Vagina (tissue), 2 donors: Measurements from ENCODE around the gene CDC14B. TPM values are rescaled to one million over a fixed set of nuclear protein-coding genes. Genes with fewer than 3 reads are reported as not detected.

Experiments
- DNase-seq, 2 donors: peaks; one replicate each; pipeline ENCODE4 v3.0.0-alpha.2; 2017; ENCODE audit errors: extremely low spot score in 2 of 2
- H3K27ac ChIP-seq: fragments of 200-600 bp; sonication (generic); one replicate; pipeline ENCODE4 v1.5.1; 2019
- H3K27me3 ChIP-seq: fragments of 200-600 bp; sonication (generic); one replicate; pipeline ENCODE4 v1.5.1; 2019
- H3K36me3 ChIP-seq, 2 donors: fragments of 200-600 bp; sonication (generic); one replicate each; pipeline ENCODE4 v1.5.1; 2017 to 2019
- H3K4me1 ChIP-seq: fragments of 200-600 bp; sonication (generic); one replicate; pipeline ENCODE4 v1.5.1; 2019
- H3K4me3 ChIP-seq, 2 donors: fragments of 200-600 bp; sonication (generic); 1 replicate in 1 of 2; 2 replicates in 1 of 2; pipeline ENCODE4 v1.5.1; 2016 to 2019
- H3K9me3 ChIP-seq: fragments of 200-600 bp; sonication (generic); one replicate; pipeline ENCODE4 v1.5.1; 2019
- POLR2A ChIP-seq, 2 donors: fragments of 450-650 bp; IDR thresholded peaks; one replicate each; pipeline ENCODE4 v1.6.1; 2017; ENCODE audit warnings: antibody characterized with exemption in 2 of 2, mild to moderate bottlenecking in 2 of 2, moderate library complexity in 2 of 2
- POLR2AphosphoS5 ChIP-seq, 2 donors: sonication (generic); formaldehyde crosslinking; IDR thresholded peaks; one replicate each; pipeline ENCODE4 v1.9.0; 2017; ENCODE audit warnings: antibody characterized with exemption in 2 of 2, mild to moderate bottlenecking in 2 of 2, low read depth in 1 of 2; ENCODE audit not compliant: insufficient read depth in 1 of 2
- intact Hi-C: fragments of 100-400 bp; cut with DNase I; formaldehyde crosslinking; loops from one replicate; pipeline ENCODE4 v1.15.1; 2023
- total RNA-seq: library from RNA; depleted of rRNA; stranded (reverse); fragments of >200 nt; gene quantifications from one replicate; pipeline ENCODE4 v1.2.3, GENCODE V29; 2016
- TF ChIP-seq, protein P1 (sequence below), 3 experiments: fragments of 450-650 bp in 2 of 3; fragments of 200-600 bp in 1 of 3; sonication (generic) in 1 of 3; IDR thresholded peaks; one replicate each; pipeline ENCODE4 v1.5.1; 2017 to 2019; ENCODE audit warnings: antibody characterized with exemption in 3 of 3, mild to moderate bottlenecking in 2 of 3, moderate library complexity in 2 of 3

Gene CDC14B
- total RNA-seq, 1 donor from 2014 or later: 15.7 TPM

DNA sequence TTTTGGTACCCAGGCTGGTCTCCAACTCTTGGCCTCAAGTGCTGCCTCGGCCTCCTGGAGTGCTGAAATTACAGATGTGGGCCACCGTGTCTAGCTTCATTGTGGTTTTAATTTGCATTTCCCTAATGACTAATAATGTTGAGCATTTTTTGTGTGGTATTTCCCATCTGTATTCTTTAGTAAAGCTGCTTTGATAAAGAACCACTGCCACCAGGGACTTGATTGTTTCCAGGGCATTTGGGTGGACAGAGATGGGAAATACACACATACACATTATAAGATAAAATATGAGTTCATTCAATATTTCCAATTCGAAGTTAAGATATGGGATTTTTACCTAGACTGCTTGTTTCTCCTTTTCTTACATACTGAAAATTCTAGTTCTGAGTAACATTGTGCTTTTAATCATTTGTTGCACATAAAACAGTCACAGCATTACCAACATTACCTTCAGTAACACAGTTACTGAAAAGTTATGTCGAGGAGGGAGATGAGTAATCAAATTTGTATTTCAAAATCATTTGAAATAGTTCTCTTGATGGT, 140.7 kb downstream of the CDC14B start:
- Histone ChIP-seq H3K36me3 (peaks cover 0 to 6% of the 10 kb centered on the region in 2 donors), H3K9me3 (no peaks in the 10 kb centered on the region), H3K27me3 (no peaks in the 10 kb centered on the region), H3K4me3 (no peak overlapping the region), H3K27ac (no peak overlapping the region), H3K4me1 (no peaks in the 10 kb centered on the region)
- no peak for DNase-seq
- intact Hi-C loops: no loop called here
- TF ChIP-seq, protein P1, sequence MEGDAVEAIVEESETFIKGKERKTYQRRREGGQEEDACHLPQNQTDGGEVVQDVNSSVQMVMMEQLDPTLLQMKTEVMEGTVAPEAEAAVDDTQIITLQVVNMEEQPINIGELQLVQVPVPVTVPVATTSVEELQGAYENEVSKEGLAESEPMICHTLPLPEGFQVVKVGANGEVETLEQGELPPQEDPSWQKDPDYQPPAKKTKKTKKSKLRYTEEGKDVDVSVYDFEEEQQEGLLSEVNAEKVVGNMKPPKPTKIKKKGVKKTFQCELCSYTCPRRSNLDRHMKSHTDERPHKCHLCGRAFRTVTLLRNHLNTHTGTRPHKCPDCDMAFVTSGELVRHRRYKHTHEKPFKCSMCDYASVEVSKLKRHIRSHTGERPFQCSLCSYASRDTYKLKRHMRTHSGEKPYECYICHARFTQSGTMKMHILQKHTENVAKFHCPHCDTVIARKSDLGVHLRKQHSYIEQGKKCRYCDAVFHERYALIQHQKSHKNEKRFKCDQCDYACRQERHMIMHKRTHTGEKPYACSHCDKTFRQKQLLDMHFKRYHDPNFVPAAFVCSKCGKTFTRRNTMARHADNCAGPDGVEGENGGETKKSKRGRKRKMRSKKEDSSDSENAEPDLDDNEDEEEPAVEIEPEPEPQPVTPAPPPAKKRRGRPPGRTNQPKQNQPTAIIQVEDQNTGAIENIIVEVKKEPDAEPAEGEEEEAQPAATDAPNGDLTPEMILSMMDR (IDR thresholded peaks at IDR 0.05): no peak

DNA sequence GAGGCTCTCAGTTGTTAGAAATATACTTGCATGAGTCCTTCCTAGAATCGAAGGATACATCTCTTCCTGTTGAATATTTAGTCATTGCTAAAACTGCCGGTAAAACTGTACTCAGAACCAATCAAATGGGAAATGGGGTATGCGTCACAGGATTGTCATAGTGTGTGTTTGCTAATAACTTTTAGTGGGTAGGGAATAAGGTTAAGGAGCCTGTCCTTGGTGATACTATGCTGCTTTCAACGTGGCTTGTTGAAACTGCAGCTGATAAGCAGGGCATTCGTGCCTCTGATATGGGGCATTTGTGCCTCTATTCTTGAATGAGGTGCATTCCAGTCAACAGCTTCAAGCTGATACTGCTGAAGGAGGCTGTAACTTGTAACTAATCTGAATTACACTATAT, 143.1 kb downstream of the CDC14B start:
- no peaks in the 10 kb centered on the region for H3K27me3 ChIP-seq
- no peak for TF ChIP-seq POLR2A (IDR thresholded peaks at IDR 0.05)
- no peaks in the 10 kb centered on the region for H3K9me3 ChIP-seq
- no peaks in the 10 kb centered on the region for H3K4me1 ChIP-seq
- H3K36me3 ChIP-seq: peaks cover 0 to 14% of the 10 kb centered on the region in 2 donors
- H3K4me3 ChIP-seq: no peak overlapping the region
- intact Hi-C loops: no loop called here
- H3K27ac ChIP-seq: no peak overlapping the region
- no peak for DNase-seq

DNA sequence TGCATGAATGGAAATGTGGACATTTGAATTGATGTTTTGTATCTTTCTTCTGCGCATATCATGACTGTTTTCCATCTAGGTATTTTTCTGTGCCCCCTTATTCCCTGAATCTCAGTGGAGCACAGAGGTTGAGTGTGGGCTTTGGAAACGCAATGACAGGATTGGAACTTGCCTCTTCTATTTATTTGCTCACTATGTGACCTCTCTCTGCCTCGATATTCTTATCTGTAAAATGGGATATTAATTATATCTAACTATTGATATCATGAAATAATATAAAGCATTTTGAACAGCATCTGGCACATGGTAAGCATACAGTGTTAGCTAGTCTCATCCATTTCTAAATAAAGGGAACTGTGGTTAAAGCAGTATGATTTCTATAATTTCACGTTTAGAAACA, 143.6 kb downstream of the CDC14B start:
- Histone ChIP-seq H3K27ac (no peak overlapping the region), H3K4me1 (no peaks in the 10 kb centered on the region), H3K9me3 (no peaks in the 10 kb centered on the region), H3K4me3 (no peak overlapping the region), H3K36me3 (peaks cover 0 to 14% of the 10 kb centered on the region in 2 donors), H3K27me3 (no peaks in the 10 kb centered on the region)
- intact Hi-C loops: no loop called here
- no peak for DNase-seq
- TF ChIP-seq, protein P1 (IDR thresholded peaks at IDR 0.05): no peak
- TF ChIP-seq POLR2AphosphoS5 (IDR thresholded peaks at IDR 0.05; ENCODE audit: insufficient read depth in 1 of 2, low read depth in 1 of 2): no peak
- no peak for TF ChIP-seq POLR2A (IDR thresholded peaks at IDR 0.05)

DNA sequence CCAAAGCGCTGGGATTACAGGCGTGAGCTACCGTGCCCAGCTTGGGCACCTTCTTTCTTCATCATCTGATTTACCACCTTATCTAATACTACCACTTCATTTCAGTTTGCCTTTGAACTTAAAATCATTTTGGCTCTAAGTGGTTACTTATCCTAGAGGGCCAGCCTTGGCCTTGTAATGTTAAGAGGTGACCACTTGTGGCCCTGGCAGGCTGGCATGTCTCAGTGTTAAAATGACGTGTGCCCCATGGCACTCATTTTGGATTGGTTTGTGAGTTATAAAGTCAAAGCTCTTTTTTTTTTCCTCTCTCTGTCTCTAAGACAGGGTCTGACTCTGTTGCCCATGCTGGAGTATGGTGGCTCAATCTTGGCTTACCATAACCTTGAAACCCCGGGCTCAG, 151.9 kb downstream of the CDC14B start:
- no peaks in the 10 kb centered on the region for H3K4me1 ChIP-seq
- intact Hi-C loops: no loop called here
- H3K27me3 ChIP-seq: no peaks in the 10 kb centered on the region
- H3K4me3 ChIP-seq: no peak overlapping the region
- TF ChIP-seq POLR2A (IDR thresholded peaks at IDR 0.05) (no peak), POLR2AphosphoS5 (IDR thresholded peaks at IDR 0.05; ENCODE audit: insufficient read depth in 1 of 2, low read depth in 1 of 2) (no peak)
- TF ChIP-seq, protein P1 (IDR thresholded peaks at IDR 0.05): no peak
- peaks cover 0 to 38% of the 10 kb centered on the region in 2 donors for H3K36me3 ChIP-seq
- H3K27ac ChIP-seq: no peak overlapping the region
- no peaks in the 10 kb centered on the region for H3K9me3 ChIP-seq
- DNase-seq: no peak

DNA sequence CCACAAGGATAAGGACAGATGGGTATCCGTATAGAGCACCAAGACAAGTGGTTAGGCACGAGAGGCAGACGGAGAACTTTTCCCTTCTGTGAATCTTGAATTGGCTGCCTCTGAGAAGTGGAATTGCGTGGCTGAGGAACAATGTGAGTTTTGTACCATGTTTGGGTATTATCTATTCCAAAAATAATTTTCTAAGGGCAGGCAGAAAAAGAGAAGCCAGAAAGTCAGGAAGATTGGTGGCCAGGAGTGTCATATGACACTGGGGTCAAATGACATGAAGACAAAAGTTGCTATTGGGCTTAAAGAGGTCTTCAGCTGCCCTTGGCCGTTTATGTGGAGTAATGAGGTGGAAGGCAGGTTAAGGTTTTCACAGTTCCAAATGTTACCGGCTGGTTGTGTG, 155.2 kb downstream of the CDC14B start:
- TF ChIP-seq, protein P1 (IDR thresholded peaks at IDR 0.05): no peak
- TF ChIP-seq POLR2AphosphoS5 (IDR thresholded peaks at IDR 0.05; ENCODE audit: insufficient read depth in 1 of 2, low read depth in 1 of 2) (no peak), POLR2A (IDR thresholded peaks at IDR 0.05) (no peak)
- no peak for DNase-seq
- Histone ChIP-seq H3K4me3 (no peak overlapping the region), H3K27me3 (no peaks in the 10 kb centered on the region), H3K27ac (no peak overlapping the region), H3K9me3 (no peaks in the 10 kb centered on the region), H3K36me3 (peaks cover 0 to 24% of the 10 kb centered on the region in 2 donors), H3K4me1 (peaks cover 6% of the 10 kb centered on the region)
- intact Hi-C loops: no loop called here
